LNCaP clone FGC (cell line): ENCODE data around the gene HSPA13.

Experiments
- DNase-seq: peaks from one replicate; pipeline ENCODE4 v3.0.0-alpha.2; 2011; ENCODE audit warnings: low read depth
- H3K4me3 ChIP-seq: 2 replicates; pipeline ENCODE4 v1.5.1; 2011; ENCODE audit warnings: mild to moderate bottlenecking, low read depth, low read length, control low read depth
- CTCF ChIP-seq: IDR thresholded peaks from 2 replicates; pipeline ENCODE4 v1.5.1; 2012; ENCODE audit warnings: mild to moderate bottlenecking; ENCODE audit not compliant: control insufficient read depth, insufficient read depth; ENCODE audit errors: extremely low read depth

Gene HSPA13

DNA sequence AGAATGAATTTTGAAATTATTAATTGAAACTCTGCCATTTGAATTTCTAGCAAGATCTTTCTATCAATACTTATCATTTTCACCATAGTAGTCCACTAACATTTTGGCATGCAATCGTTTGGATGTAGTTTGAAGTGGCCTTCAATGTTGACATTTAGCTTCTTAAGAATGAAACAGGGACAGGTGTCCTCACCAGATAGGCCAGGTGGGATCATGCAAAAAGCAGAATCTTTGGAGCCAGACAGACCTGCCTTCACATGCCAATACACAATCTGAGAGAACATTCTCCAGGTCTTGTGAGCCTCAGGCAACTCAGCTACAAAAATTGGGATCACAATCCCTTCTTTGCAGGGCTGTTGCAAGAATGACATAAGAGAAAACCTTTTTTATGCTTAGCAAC is 18.3 kb upstream of the HSPA13 start:
- H3K4me3 ChIP-seq = no peak overlapping the region
- no peak for TF ChIP-seq CTCF
- no peak for DNase-seq

DNA sequence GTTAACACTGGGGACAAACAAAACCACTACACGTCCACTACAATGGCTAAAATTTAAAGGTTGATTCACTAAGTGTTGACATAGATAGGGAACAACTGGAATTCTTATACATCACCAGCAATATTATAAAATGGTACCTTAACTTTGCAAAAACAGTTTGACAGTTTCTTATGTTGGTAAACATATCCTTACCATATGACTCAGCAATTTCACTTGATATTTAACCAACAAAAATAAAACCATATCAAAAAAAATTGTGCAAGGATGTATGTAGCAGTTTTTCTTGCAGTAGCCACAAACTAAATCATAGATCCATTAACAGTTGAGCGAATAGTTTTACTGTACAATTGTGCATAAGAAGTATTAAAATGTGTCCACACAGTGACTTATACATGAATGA is 5.3 kb upstream of the HSPA13 start:
- TF ChIP-seq CTCF = no peak
- DNase-seq = no peak
- no peak overlapping the region for H3K4me3 ChIP-seq

- no peak for DNase-seq
- TF ChIP-seq CTCF = no peak
- H3K4me3 ChIP-seq = no peak overlapping the region
Observed at GRCh38 chr21:14384453-14384852, 1.5 kb upstream of the HSPA13 start.

DNA sequence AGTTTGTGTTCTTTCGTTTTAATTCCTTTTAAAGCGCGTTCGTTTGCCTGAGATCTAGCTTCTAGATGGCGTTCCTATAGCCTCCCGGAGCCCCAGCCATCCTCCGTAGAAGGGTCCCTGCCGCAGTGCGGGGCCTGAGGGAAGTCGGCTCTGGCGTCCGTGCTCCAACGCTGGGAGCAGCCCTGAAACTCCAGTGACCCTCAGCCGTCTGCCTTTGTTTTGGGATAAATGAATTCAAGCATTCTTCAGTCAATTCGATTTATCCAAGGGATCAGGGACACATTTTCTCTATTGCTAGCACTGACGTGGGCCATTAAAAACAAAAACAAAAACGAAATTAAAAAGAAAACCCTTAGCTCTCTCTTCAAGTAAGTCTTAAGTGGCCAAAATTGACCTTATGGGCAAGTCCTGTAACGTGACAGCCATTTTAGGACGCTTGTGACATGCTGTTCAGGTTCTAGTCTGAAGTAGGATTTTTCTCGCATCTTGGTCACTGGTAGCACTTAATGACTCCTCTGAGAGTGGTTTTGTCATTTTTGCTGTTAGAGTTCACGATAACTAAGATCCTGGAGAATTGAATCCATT is 742 bp upstream of the HSPA13 start:
- peak overlapping the region; percentile 75 for H3K4me3 ChIP-seq
- no peak for TF ChIP-seq CTCF
- no peak for DNase-seq

GRCh38 chr21:14382486-14382834 is 486 bp downstream of the HSPA13 start:
- no peak for TF ChIP-seq CTCF
- DNase-seq = no peak
- H3K4me3 ChIP-seq = peak overlapping the region; percentile 75

DNA sequence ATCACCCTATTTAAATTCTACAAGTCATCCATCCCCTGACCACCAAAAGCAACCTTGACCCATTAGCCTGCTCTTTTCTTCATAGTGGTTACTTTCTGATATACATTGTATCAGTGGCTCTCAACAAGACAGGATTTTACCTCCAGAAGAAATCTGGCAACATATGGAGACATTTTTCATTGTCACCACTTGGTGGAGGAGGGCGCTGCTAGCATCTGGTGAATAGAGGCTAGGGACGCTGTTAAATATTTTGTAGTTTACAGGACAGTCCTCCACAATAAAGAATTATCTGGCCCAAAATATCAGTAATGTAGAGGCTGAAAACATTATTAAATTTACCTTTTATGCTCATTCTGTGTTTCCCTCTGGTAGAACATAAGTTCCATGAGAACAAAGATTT is 6.1 kb downstream of the HSPA13 start:
- TF ChIP-seq CTCF = peak; percentile 28
- no peak for DNase-seq
- no peak overlapping the region for H3K4me3 ChIP-seq

DNA sequence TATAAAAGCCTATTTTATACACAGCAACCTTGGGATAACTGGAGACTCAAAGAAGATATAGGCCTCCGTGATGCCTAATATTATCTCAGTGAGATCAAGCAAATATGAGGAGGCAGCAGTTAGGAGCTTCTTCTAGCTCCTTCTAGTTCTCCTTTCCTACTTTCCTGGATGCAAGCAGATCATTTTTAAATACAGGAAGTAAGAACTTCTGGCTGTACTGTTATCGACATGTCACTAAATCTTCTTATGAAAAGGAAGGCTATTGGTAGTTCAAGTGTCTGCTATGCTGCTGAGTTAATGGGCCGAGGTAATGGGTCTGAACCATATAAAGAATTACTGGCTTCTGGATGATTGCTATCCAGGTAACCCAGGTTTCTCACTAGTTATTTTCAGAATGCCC is 15.9 kb downstream of the HSPA13 start:
- no peak for TF ChIP-seq CTCF
- DNase-seq = no peak
- no peak overlapping the region for H3K4me3 ChIP-seq
